ENCODE measurements around the gene NRIP3.

GRCh38 chr11:8932564-8933180, 71.1 kb downstream of the NRIP3 start, which contains the start of gene C11orf16:
- TF ChIP-seq CTCF (IDR thresholded peaks at IDR 0.05) (no peak), EP300 (IDR thresholded peaks at IDR 0.05) (no peak)
